Effector memory CD4-positive, alpha-beta T cell (primary cell): ENCODE measurements around the gene MYO3A.

Source experiments
- DNase-seq, 3 donors: peaks; one replicate each; pipeline ENCODE4 v3.0.0-alpha.2; 2020
- H3K27ac ChIP-seq: 2 replicates; pipeline ENCODE4 v1.7.0; 2013; ENCODE audit warnings: mild to moderate bottlenecking, low read length, moderate library complexity; ENCODE audit not compliant: insufficient read depth, poor library complexity, severe bottlenecking
- H3K27me3 ChIP-seq: replicated peaks from 2 replicates; pipeline ENCODE4 v1.7.0; 2013; ENCODE audit warnings: mild to moderate bottlenecking, low read length; ENCODE audit not compliant: insufficient read depth, control insufficient read depth, poor library complexity, severe bottlenecking
- H3K36me3 ChIP-seq: 2 replicates; pipeline ENCODE4 v1.7.0; 2013; ENCODE audit warnings: mild to moderate bottlenecking, low read length, moderate library complexity; ENCODE audit not compliant: control insufficient read depth, insufficient read depth
- H3K4me1 ChIP-seq: 2 replicates; pipeline ENCODE4 v1.7.0; 2013; ENCODE audit warnings: low read length, mild to moderate bottlenecking; ENCODE audit not compliant: control insufficient read depth, insufficient read depth, poor library complexity, severe bottlenecking
- H3K4me3 ChIP-seq: 2 replicates; pipeline ENCODE4 v1.7.0; 2013; ENCODE audit warnings: low read length, low read depth, mild to moderate bottlenecking; ENCODE audit not compliant: insufficient read depth, poor library complexity, severe bottlenecking
- H3K9me3 ChIP-seq: 2 replicates; pipeline ENCODE4 v1.7.0; 2013; ENCODE audit warnings: mild to moderate bottlenecking, low read length, moderate library complexity; ENCODE audit not compliant: control insufficient read depth

Gene MYO3A

GRCh38 chr10:26024303-26024702, 90.3 kb downstream of the MYO3A start:
- Histone ChIP-seq H3K4me3 (no peak overlapping the region), H3K27ac (no peak overlapping the region), H3K36me3 (no peaks in the 10 kb centered on the region), H3K4me1 (no peaks in the 10 kb centered on the region), H3K9me3 (no peaks in the 10 kb centered on the region), H3K27me3 (no peaks in the 10 kb centered on the region)
- no peak for DNase-seq

- Histone ChIP-seq H3K9me3 (no peaks in the 10 kb centered on the region), H3K4me3 (no peak overlapping the region), H3K4me1 (no peaks in the 10 kb centered on the region), H3K27ac (no peak overlapping the region), H3K36me3 (no peaks in the 10 kb centered on the region), H3K27me3 (no peaks in the 10 kb centered on the region)
- DNase-seq, result no peak
Observed at GRCh38 chr10:26025523-26025922, 91.5 kb downstream of the MYO3A start.

GRCh38 chr10:26029858-26030257, 95.8 kb downstream of the MYO3A start:
- H3K4me3 ChIP-seq, result no peak overlapping the region
- DNase-seq, result no peak
- H3K9me3 ChIP-seq, result no peaks in the 10 kb centered on the region
- no peaks in the 10 kb centered on the region for H3K36me3 ChIP-seq
- H3K4me1 ChIP-seq, result no peaks in the 10 kb centered on the region
- H3K27ac ChIP-seq, result no peak overlapping the region
- H3K27me3 ChIP-seq, result no peaks in the 10 kb centered on the region

DNA sequence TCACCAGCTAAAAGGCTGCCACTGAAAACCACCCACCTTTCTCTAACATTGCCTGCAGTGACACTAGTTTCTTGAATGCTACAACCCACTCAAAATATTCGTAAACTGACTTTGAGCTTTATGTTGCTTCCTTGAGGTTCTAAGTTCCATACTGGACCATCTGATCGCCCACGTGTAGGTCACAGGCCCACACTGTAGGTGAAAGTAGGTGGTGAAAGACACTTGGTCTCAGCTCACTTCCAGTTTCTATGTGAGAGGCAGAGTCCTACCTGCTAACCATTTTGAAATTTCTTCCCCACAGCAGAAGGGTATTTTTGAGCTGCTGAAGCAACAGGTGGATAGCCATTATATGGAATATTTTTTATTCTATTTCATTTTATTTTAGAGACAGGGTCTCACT, 97.3 kb downstream of the MYO3A start:
- H3K4me3 ChIP-seq, result no peak overlapping the region

DNA sequence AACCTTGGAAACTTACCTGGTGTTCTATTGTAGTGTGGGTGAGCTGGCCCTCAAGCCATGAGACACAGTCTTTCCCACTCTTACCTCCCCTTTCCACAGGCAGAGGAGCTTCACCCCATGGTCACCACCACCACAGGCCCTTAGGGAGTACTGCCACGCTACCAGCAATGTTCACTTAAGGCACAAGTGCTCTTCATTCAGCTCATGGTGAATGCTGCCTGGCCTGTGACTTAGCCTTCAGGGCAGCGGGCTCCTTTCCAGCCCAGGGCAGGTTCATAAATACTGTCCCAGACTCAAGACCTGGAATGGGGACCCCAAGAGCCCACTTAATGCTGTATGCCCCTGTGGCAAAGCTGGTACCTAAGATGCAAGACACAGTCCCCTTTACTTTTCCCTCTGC, 109.4 kb downstream of the MYO3A start:
- Histone ChIP-seq H3K4me3 (no peak overlapping the region), H3K27ac (no peak overlapping the region), H3K4me1 (no peaks in the 10 kb centered on the region), H3K36me3 (no peaks in the 10 kb centered on the region), H3K9me3 (no peaks in the 10 kb centered on the region), H3K27me3 (no peaks in the 10 kb centered on the region)
- no peak for DNase-seq

More for the DNA sequence above, 97.3 kb downstream of the MYO3A start:
- DNase-seq, result no peak
- Histone ChIP-seq H3K9me3 (no peaks in the 10 kb centered on the region), H3K36me3 (no peaks in the 10 kb centered on the region), H3K27ac (no peak overlapping the region), H3K4me1 (no peaks in the 10 kb centered on the region), H3K27me3 (no peaks in the 10 kb centered on the region)

- Histone ChIP-seq H3K4me3 (no peak overlapping the region), H3K27ac (no peak overlapping the region), H3K4me1 (no peaks in the 10 kb centered on the region), H3K27me3 (no peaks in the 10 kb centered on the region), H3K9me3 (no peaks in the 10 kb centered on the region), H3K36me3 (no peaks in the 10 kb centered on the region)
- DNase-seq, result no peak
Observed at GRCh38 chr10:26044141-26044749, 110.2 kb downstream of the MYO3A start.

- H3K27ac ChIP-seq, result no peak overlapping the region
- H3K4me1 ChIP-seq, result no peaks in the 10 kb centered on the region
- no peaks in the 10 kb centered on the region for H3K36me3 ChIP-seq
- no peaks in the 10 kb centered on the region for H3K27me3 ChIP-seq
- H3K4me3 ChIP-seq, result no peak overlapping the region
- DNase-seq, result no peak
- H3K9me3 ChIP-seq, result no peaks in the 10 kb centered on the region
Observed at GRCh38 chr10:26046073-26046700, 112.2 kb downstream of the MYO3A start.

- H3K27me3 ChIP-seq, result no peaks in the 10 kb centered on the region
- H3K9me3 ChIP-seq, result no peaks in the 10 kb centered on the region
- DNase-seq, result no peak
- no peaks in the 10 kb centered on the region for H3K36me3 ChIP-seq
- H3K4me3 ChIP-seq, result no peak overlapping the region
- H3K27ac ChIP-seq, result no peak overlapping the region
- H3K4me1 ChIP-seq, result no peaks in the 10 kb centered on the region
Observed at GRCh38 chr10:26048756-26049155, 114.7 kb downstream of the MYO3A start.

DNA sequence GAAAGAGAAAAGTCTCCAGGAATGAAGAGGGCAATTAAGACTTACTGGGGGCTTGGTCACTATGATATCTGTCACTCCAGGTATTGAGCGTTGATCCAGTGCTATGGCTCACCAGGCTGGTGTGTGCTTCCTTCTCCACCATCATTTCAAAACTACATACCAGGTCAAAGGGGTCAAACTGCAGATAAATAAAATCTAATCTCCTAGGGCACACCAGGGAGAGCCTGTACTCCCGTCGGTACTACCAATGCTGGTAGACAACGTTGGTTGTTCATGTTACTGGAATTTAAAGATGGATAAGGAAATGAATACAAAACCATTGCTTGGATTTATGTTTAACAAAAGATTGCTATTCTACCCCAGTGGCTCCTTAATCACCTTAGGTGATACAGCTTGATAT, 118.3 kb downstream of the MYO3A start:
- no peak for DNase-seq
- H3K36me3 ChIP-seq, result no peaks in the 10 kb centered on the region
- H3K4me1 ChIP-seq, result no peaks in the 10 kb centered on the region
- H3K27me3 ChIP-seq, result no peaks in the 10 kb centered on the region
- H3K9me3 ChIP-seq, result no peaks in the 10 kb centered on the region
- H3K4me3 ChIP-seq, result no peak overlapping the region
- no peak overlapping the region for H3K27ac ChIP-seq

DNA sequence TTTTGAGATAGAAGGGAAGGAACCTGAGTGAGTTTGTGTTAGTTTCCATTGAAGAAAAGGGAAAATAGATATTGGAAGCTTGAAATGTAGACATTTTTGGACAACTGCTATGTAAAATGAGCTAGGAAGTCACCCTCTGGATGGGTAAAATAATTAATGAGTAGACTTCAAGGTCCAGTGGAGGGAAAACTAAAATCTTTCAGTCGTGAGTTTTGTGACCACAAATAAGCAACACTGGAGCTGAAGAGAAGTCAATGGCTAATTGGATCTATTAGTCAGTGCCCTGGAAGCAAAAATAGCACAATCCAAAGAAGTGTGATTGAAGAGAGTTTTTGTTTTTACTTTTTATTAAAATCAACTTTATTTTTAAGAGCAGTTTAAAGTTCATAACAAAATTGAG, 123.4 kb downstream of the MYO3A start:
- Histone ChIP-seq H3K4me3 (no peak overlapping the region), H3K27ac (no peak overlapping the region), H3K27me3 (no peaks in the 10 kb centered on the region), H3K36me3 (no peaks in the 10 kb centered on the region), H3K4me1 (no peaks in the 10 kb centered on the region), H3K9me3 (no peaks in the 10 kb centered on the region)
- no peak for DNase-seq
